Measurements from ENCODE around the gene PLEKHG3.

The PLEKHG3 gene

DNA sequence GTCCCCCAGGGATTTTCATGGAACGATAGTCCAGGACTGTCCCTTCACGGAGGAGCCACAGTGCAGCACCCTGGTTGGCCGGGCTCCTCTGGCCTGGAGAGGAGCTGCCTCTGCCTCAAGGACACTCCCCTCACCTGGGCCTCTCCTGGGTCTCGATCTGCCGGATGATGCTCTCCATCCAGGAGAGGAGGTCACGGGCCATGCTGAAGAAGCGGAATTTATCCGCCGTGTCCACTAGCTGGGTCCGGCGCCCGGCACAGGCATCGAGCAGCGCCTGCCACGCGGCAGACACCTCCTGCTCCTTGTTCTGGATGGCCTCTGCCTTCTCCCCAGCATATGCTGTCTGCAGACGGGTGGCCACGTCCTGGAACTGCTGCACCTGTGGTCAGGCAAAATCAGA is 66.5 kb downstream of the PLEKHG3 start:
- DNase-seq (ENCODE audit: extremely low read depth, low read depth) = no peak
- TF ChIP-seq, protein P1, sequence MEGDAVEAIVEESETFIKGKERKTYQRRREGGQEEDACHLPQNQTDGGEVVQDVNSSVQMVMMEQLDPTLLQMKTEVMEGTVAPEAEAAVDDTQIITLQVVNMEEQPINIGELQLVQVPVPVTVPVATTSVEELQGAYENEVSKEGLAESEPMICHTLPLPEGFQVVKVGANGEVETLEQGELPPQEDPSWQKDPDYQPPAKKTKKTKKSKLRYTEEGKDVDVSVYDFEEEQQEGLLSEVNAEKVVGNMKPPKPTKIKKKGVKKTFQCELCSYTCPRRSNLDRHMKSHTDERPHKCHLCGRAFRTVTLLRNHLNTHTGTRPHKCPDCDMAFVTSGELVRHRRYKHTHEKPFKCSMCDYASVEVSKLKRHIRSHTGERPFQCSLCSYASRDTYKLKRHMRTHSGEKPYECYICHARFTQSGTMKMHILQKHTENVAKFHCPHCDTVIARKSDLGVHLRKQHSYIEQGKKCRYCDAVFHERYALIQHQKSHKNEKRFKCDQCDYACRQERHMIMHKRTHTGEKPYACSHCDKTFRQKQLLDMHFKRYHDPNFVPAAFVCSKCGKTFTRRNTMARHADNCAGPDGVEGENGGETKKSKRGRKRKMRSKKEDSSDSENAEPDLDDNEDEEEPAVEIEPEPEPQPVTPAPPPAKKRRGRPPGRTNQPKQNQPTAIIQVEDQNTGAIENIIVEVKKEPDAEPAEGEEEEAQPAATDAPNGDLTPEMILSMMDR (IDR thresholded peaks at IDR 0.05; ENCODE audit: low read depth, low read length) = no peak

DNA sequence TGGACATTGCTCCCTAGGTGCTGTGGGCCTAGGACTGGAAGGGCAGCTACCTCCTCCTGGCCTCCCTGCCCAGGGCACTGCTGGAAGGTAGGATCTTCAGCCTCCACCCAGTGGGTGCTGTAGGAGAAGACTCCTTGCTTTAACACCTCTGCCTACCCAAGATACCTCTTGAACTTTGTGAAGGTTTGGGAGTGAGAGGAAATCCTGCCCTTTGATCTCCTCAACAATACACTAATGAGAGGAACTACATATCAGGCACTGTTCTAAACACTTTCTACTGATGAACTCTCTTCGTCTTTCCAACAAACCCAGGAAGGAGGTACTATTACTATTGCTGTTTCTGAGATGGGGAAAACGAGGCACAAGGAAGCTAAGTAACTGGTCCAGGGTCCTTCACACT is 66.9 kb downstream of the PLEKHG3 start:
- TF ChIP-seq, protein P1 (IDR thresholded peaks at IDR 0.05; ENCODE audit: low read depth, low read length) = no peak

GRCh38 chr14:64772397-64772950 is 68.2 kb downstream of the PLEKHG3 start:
- DNase-seq (ENCODE audit: extremely low read depth, low read depth) = no peak
- TF ChIP-seq, protein P1 (IDR thresholded peaks at IDR 0.05; ENCODE audit: low read depth, low read length) = no peak

More for the DNA sequence above, 66.9 kb downstream of the PLEKHG3 start:
- no peak for DNase-seq (ENCODE audit: extremely low read depth, low read depth)

- TF ChIP-seq, protein P1 (IDR thresholded peaks at IDR 0.05; ENCODE audit: low read depth, low read length) = no peak
- no peak for DNase-seq (ENCODE audit: extremely low read depth, low read depth)
Measured at GRCh38 chr14:64773046-64773445, 68.8 kb downstream of the PLEKHG3 start.

GRCh38 chr14:64773577-64773976 is 69.4 kb downstream of the PLEKHG3 start:
- TF ChIP-seq, protein P1 (IDR thresholded peaks at IDR 0.05; ENCODE audit: low read depth, low read length) = no peak
- DNase-seq (ENCODE audit: extremely low read depth, low read depth) = no peak

- DNase-seq (ENCODE audit: extremely low read depth, low read depth) = no peak
- TF ChIP-seq, protein P1 (IDR thresholded peaks at IDR 0.05; ENCODE audit: low read depth, low read length) = no peak
Measured at GRCh38 chr14:64774272-64774671, 70.0 kb downstream of the PLEKHG3 start.

- TF ChIP-seq, protein P1 (IDR thresholded peaks at IDR 0.05; ENCODE audit: low read depth, low read length) = no peak
- DNase-seq (ENCODE audit: extremely low read depth, low read depth) = no peak
Measured at GRCh38 chr14:64775081-64775777, 71.0 kb downstream of the PLEKHG3 start.
